Mucosa of descending colon (tissue), 3 donors: Measurements from ENCODE around the gene FDXR. TPM values are rescaled to one million over a fixed set of nuclear protein-coding genes. Genes with fewer than 3 reads are reported as not detected.

Experiments
- ATAC-seq: fragments of 200-7000 bp; cut with Tn5 transposase; one replicate; pipeline ENCODE4 v1.9.1; 2020; ENCODE audit warnings: mild to moderate bottlenecking, moderate library complexity
- DNase-seq, 3 donors: peaks; one replicate each; pipeline ENCODE4 v3.0.0-alpha.2; 2020
- H3K36me3 ChIP-seq: fragments of 200-600 bp; one replicate; pipeline ENCODE4 v1.8.0; 2021; ENCODE audit warnings: low read depth, mild to moderate bottlenecking
- H3K4me1 ChIP-seq: fragments of 200-600 bp; one replicate; pipeline ENCODE4 v1.8.0; 2021; ENCODE audit warnings: low read depth, mild to moderate bottlenecking
- H3K4me3 ChIP-seq: fragments of 200-600 bp; one replicate; pipeline ENCODE4 v1.8.0; 2021; ENCODE audit warnings: mild to moderate bottlenecking
- H3K9me3 ChIP-seq: fragments of 200-600 bp; one replicate; pipeline ENCODE4 v1.8.0; 2021; ENCODE audit warnings: mild to moderate bottlenecking
- CTCF ChIP-seq: fragments of 200-600 bp; IDR thresholded peaks from one replicate; pipeline ENCODE4 v1.8.0; 2022; ENCODE audit warnings: antibody characterized with exemption, mild to moderate bottlenecking
- intact Hi-C, 2 donors: fragments of 100-400 bp; cut with DNase I in 1 of 2; cut with micrococcal nuclease in 1 of 2; formaldehyde crosslinking; loops; one replicate each; pipeline versions ENCODE4 v1.11.0 to v1.11.1; 2022; cut with DNase I, micrococcal nuclease
- total RNA-seq, 3 donors: library from RNA; stranded (reverse); fragmentation: NEBNext Ultra II Directional in 2 of 3; extraction: Animal tissue kit (Norgen Biotek cat#: 25700) in 2 of 3; gene quantifications; one replicate each; pipeline versions ENCODE4 v1.2.1 to v1.2.4, GENCODE V29; 2021 to 2023
- donor health status: DM: no; HTN: no; CAD: no; lungs with moderate emphysema.
- donor health status: DM: no; HTN: no; CAD: no.
- donor health status: DM: no; HTN: yes; CAD: no.

FDXR gene
- total RNA-seq, 3 donors from 2014 or later, result 10.6 to 14.8 (median 12.0) TPM

- intact Hi-C loops, result no loop called here
- no peak for ATAC-seq
- H3K36me3 ChIP-seq, result no peaks in the 10 kb centered on the region
- no peaks in the 10 kb centered on the region for H3K9me3 ChIP-seq
- H3K4me3 ChIP-seq, result no peak overlapping the region
- no peaks in the 10 kb centered on the region for H3K4me1 ChIP-seq
- no peak for DNase-seq
- TF ChIP-seq CTCF, result no peak
These were observed 57.0 kb downstream of the FDXR start for GRCh38 chr17:74815550-74816370.

DNA sequence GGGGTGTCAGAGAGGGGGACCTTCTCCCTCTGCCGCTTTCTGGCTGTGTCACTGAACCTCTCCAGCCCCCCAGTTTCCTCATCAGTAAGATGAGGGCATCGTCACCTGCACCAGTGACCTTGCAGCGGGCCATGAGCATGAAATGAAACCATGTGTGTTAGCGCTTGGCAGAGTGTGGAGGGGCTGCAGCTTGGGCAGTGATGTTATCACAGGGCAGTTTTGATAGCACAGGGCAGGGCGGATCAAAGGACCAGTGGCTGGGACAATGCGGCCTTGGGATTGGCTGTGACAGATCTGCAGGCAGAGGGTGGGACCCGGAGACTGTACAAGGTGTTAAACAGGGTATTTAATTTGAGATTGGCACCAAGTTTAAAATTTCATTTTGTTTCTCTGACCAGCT lies 57.7 kb downstream of the FDXR start:
- Histone ChIP-seq H3K4me1 (no peaks in the 10 kb centered on the region), H3K9me3 (no peaks in the 10 kb centered on the region), H3K36me3 (no peaks in the 10 kb centered on the region), H3K4me3 (no peak overlapping the region)
- intact Hi-C loops, result no loop called here
- TF ChIP-seq CTCF, result no peak
- no peak for DNase-seq
- ATAC-seq, result no peak

GRCh38 chr17:74814453-74814852 lies 58.3 kb downstream of the FDXR start:
- intact Hi-C loops, result no loop called here

More at GRCh38 chr17:74814453-74814852, 58.3 kb downstream of the FDXR start:
- no peak for ATAC-seq
- DNase-seq, result no peak
- no peaks in the 10 kb centered on the region for H3K9me3 ChIP-seq
- TF ChIP-seq CTCF, result no peak
- no peak overlapping the region for H3K4me3 ChIP-seq
- H3K4me1 ChIP-seq, result no peaks in the 10 kb centered on the region
- no peaks in the 10 kb centered on the region for H3K36me3 ChIP-seq

Other genes with a start within 250 kb of the FDXR start
- under 1 TPM in 2 of 3 donors, not detected in 1; 0.47 to 0.53 TPM for gene CD300E, start 249.3 kb downstream of the FDXR start, total RNA-seq
- 1 to 10 TPM; 2.0 TPM for gene CD300LF, start 160.1 kb downstream of the FDXR start, total RNA-seq
- 1 to 10 TPM; 4.3 to 9.8 (median 9.0) TPM for gene RAB37, start 135.7 kb downstream of the FDXR start, total RNA-seq
- 100 to 1,000 TPM; 109 to 281 (median 164) TPM for gene NHERF1, start 124.4 kb downstream of the FDXR start, total RNA-seq
- 10 to 100 TPM; 35.8 to 40.6 (median 39.8) TPM for gene NAT9, start 96.6 kb downstream of the FDXR start, total RNA-seq
- 1 to 10 TPM in 1 of 3 donors, under 1 TPM in 2; 0.35 to 1.4 (median 0.55) TPM for gene GRIN2C, start 13.1 kb downstream of the FDXR start, total RNA-seq
- gene FADS6, start 20.6 kb upstream of the FDXR start, total RNA-seq, result 1 to 10 TPM in 2 of 3 donors, under 1 TPM in 1; 0.14 to 4.2 (median 1.1) TPM
- gene USH1G, start 50.3 kb upstream of the FDXR start, total RNA-seq, result not detected
- gene OTOP2, start 51.3 kb upstream of the FDXR start, total RNA-seq, result 100 to 1,000 TPM in 1 of 3 donors, 10 to 100 TPM in 2; 15.3 to 135 (median 54.0) TPM
- gene OTOP3, start 62.9 kb upstream of the FDXR start, total RNA-seq, result 1 to 10 TPM in 2 of 3 donors, under 1 TPM in 1; 0.38 to 2.8 (median 1.5) TPM
- gene HID1, start 99.8 kb upstream of the FDXR start, total RNA-seq, result 10 to 100 TPM; 29.9 to 56.9 (median 47.4) TPM
- gene CDR2L, start 114.6 kb upstream of the FDXR start, total RNA-seq, result 10 to 100 TPM in 1 of 3 donors, 1 to 10 TPM in 2; 2.2 to 14.0 (median 3.1) TPM
- gene MRPL58, start 139.7 kb upstream of the FDXR start, total RNA-seq, result 10 to 100 TPM; 24.7 to 32.9 (median 25.4) TPM
- gene ATP5PD, start 174.0 kb upstream of the FDXR start, total RNA-seq, result 100 to 1,000 TPM; 292 to 362 (median 338) TPM
- 10 to 100 TPM; 19.1 to 30.0 (median 21.2) TPM for gene KCTD2, start 174.2 kb upstream of the FDXR start, total RNA-seq
- gene SLC16A5, start 215.0 kb upstream of the FDXR start, total RNA-seq, result 10 to 100 TPM; 18.2 to 58.8 (median 26.4) TPM
- gene ARMC7, start 237.0 kb upstream of the FDXR start, total RNA-seq, result 10 to 100 TPM; 16.7 to 24.3 (median 18.3) TPM